ENCODE data around the gene SH3RF3.
A peak's percentile ranks its signal among the peaks of the same experiment; 100 is the strongest.

SH3RF3 gene

GRCh38 chr2:109126501-109126860 lies 2.5 kb upstream of the SH3RF3 start:
- TF ChIP-seq CTCF (IDR thresholded peaks at IDR 0.05; ENCODE audit: low read depth, low read length) = no peak
- DNase-seq (ENCODE audit: extremely low read depth, low read depth) = no peak

GRCh38 chr2:109127556-109127955 lies 1.4 kb upstream of the SH3RF3 start:
- no peak for DNase-seq (ENCODE audit: extremely low read depth, low read depth)
- TF ChIP-seq CTCF (IDR thresholded peaks at IDR 0.05; ENCODE audit: low read depth, low read length) = no peak

- peak; percentile 91 for TF ChIP-seq CTCF (IDR thresholded peaks at IDR 0.05; ENCODE audit: low read depth, low read length)
- DNase-seq (ENCODE audit: extremely low read depth, low read depth) = peak; percentile 76
Measured at GRCh38 chr2:109128048-109128615, 873 bp upstream of the SH3RF3 start.

GRCh38 chr2:109129356-109129920 lies 433 bp downstream of the SH3RF3 start:
- no peak for DNase-seq (ENCODE audit: extremely low read depth, low read depth)
- no peak for TF ChIP-seq CTCF (IDR thresholded peaks at IDR 0.05; ENCODE audit: low read depth, low read length)

GRCh38 chr2:109129921-109130722 lies 1.1 kb downstream of the SH3RF3 start:
- TF ChIP-seq CTCF (IDR thresholded peaks at IDR 0.05; ENCODE audit: low read depth, low read length) = no peak
- no peak for DNase-seq (ENCODE audit: extremely low read depth, low read depth)

DNA sequence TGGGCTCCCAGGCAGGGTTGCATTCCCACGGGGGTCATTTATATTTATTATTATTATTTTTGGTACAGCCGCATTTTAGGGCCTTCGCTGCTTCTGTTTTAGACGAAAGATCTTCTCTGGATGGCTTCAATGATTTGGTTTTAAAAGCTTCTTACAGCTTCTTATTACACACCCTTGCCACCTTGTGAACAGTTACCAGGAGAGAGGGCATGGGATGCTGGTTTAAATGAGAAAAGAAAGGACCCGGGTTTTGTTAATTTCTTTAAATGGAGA lies 1.7 kb downstream of the SH3RF3 start:
- no peak for DNase-seq (ENCODE audit: extremely low read depth, low read depth)
- TF ChIP-seq CTCF (IDR thresholded peaks at IDR 0.05; ENCODE audit: low read depth, low read length) = no peak

DNA sequence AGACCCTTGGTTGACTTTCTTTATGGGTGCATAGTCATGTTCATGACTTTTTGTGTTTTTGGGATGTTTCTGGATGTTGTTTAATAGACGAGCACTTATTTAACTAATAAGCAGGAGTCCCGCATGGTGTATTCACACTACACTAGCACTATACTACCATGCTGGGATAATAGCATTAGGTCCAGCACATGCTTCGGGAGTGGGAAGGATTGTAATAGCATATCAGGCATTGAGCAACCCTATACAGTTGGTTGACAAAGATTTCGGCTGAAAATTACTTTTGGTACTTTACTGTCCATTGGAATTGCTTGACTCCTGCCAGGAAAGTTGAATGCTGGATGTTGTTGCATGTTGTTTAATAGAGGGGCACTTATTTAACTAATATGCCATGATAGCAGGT lies 2.8 kb downstream of the SH3RF3 start:
- no peak for DNase-seq (ENCODE audit: extremely low read depth, low read depth)
- no peak for TF ChIP-seq CTCF (IDR thresholded peaks at IDR 0.05; ENCODE audit: low read depth, low read length)

Measured in AG09319 (cell line).